ENCODE data around the gene ENTPD7. TPM values are rescaled to one million over a fixed set of nuclear protein-coding genes. Genes with fewer than 3 reads are reported as not detected.

ENTPD7 gene
- total RNA-seq, 4 donors from 2014 or later = 9.0 to 31.7 (median 16.5) TPM

DNA sequence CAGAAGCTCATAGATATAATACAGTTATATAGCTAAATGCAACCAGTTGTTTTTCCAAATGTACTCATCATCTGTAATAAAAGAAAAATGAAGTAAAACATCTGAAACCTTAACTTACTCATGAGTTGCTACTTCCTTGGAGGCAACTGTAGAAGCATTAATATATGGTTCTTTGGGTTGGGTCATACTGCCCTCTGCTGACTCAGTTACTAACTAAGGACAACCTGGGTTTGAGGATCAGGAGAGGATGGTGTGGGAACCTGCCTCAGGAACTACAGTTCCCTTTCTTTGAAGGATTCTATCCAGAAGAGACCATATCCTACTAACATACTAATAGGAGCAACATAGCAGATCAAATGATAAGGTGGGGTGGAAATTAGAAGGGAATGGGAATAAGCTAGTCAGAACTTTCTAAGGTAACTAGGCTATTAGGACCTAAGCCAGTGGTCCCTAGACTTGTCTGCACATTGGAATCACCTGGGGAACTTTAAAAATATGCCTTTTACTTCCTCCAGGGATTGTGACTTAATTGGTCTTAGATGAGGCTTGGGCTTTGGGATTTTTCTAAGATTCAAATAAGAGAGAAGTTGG is 51.9 kb downstream of the ENTPD7 start:
- Histone ChIP-seq H3K4me3 (no peak overlapping the region), H3K9me3 (no peaks in the 10 kb centered on the region), H3K27me3 (no peaks in the 10 kb centered on the region), H3K36me3 (peaks cover 4 to 65% (median 12%) of the 10 kb centered on the region in 3 donors), H3K4me1 (peaks cover 2 to 34% (median 22%) of the 10 kb centered on the region in 3 donors), H3K27ac (peak overlapping the region in 2 of 4 donors; percentile 10 to 91)
- TF ChIP-seq POLR2A (IDR thresholded peaks at IDR 0.05) = no peak
- TF ChIP-seq, protein P1, sequence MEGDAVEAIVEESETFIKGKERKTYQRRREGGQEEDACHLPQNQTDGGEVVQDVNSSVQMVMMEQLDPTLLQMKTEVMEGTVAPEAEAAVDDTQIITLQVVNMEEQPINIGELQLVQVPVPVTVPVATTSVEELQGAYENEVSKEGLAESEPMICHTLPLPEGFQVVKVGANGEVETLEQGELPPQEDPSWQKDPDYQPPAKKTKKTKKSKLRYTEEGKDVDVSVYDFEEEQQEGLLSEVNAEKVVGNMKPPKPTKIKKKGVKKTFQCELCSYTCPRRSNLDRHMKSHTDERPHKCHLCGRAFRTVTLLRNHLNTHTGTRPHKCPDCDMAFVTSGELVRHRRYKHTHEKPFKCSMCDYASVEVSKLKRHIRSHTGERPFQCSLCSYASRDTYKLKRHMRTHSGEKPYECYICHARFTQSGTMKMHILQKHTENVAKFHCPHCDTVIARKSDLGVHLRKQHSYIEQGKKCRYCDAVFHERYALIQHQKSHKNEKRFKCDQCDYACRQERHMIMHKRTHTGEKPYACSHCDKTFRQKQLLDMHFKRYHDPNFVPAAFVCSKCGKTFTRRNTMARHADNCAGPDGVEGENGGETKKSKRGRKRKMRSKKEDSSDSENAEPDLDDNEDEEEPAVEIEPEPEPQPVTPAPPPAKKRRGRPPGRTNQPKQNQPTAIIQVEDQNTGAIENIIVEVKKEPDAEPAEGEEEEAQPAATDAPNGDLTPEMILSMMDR (IDR thresholded peaks at IDR 0.05) = peak in 5 of 6 experiments; percentile 41 to 57 (median 56)
- intact Hi-C loops (cut with DNase I) = loop anchor here (10.0 kb wide), 2 partner anchors 96 to 156 kb away; no protein-coding TSS in a partner anchor
- DNase-seq = no peak

DNA sequence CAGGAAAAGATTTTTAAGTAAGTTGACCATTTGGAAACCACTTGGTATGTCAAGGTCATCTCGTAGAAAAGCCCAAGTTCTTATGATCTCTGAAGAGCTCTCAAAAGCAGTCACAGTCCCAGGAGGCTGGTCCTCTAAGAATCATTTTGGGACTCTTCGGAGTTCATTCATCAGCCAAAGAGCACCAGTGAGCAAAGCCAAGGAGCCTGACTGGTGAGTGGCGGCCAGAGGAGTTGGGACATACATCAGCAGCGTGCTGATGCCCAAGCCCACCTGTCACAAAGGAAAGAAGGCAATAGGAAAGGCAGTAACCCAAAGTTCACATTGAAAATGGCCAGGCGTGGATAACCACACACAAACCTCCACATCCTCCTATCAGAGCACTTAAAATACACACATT is 55.1 kb downstream of the ENTPD7 start:
- no peaks in the 10 kb centered on the region for H3K9me3 ChIP-seq
- no peak overlapping the region for H3K4me3 ChIP-seq
- H3K27ac ChIP-seq = no peak overlapping the region
- DNase-seq = no peak
- peaks cover 8 to 80% (median 28%) of the 10 kb centered on the region in 3 donors for H3K36me3 ChIP-seq
- no peaks in the 10 kb centered on the region for H3K27me3 ChIP-seq
- TF ChIP-seq, protein P1 (IDR thresholded peaks at IDR 0.05) = no peak
- TF ChIP-seq POLR2A (IDR thresholded peaks at IDR 0.05) = no peak
- intact Hi-C loops (cut with DNase I) = loop anchor here (10.0 kb wide), 2 partner anchors 100 to 160 kb away; no protein-coding TSS in a partner anchor
- H3K4me1 ChIP-seq = peaks cover 0 to 17% (median 9%) of the 10 kb centered on the region in 3 donors
- 85 to 94% methylated on average over 5 of the region's 5 CpGs for WGBS, 2 donors

DNA sequence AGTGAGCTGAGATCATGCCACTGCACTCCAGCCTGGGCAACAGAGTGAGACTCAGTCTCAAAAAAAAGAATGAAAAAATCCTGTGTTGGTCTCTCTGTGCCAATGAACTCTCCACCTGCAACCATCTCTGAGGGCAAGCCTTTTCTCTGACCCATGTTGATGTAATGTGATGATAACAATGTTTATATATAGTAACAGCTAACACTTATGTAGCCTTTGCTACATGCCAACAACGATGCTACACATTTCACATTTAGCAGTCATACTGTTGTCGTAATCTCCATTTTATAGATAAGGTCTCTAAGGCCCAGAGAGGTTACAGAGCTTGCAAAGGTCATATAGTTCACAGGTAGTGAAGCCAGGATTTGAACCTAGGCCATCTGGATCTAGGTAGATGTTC is 61.1 kb downstream of the ENTPD7 start:
- peaks cover 18 to 100% (median 35%) of the 10 kb centered on the region in 3 donors for H3K36me3 ChIP-seq
- H3K27ac ChIP-seq = no peak overlapping the region
- H3K4me1 ChIP-seq = peaks cover 0 to under 1% (median 0%) of the 10 kb centered on the region in 3 donors
- intact Hi-C loops (cut with DNase I) = no loop called here
- DNase-seq = no peak
- no peak overlapping the region for H3K4me3 ChIP-seq
- no peaks in the 10 kb centered on the region for H3K9me3 ChIP-seq
- 83 to 95% methylated on average over 2 of the region's 2 CpGs for WGBS, 2 donors
- TF ChIP-seq, protein P1 (IDR thresholded peaks at IDR 0.05) = no peak
- TF ChIP-seq POLR2A (IDR thresholded peaks at IDR 0.05) = no peak
- no peaks in the 10 kb centered on the region for H3K27me3 ChIP-seq

DNA sequence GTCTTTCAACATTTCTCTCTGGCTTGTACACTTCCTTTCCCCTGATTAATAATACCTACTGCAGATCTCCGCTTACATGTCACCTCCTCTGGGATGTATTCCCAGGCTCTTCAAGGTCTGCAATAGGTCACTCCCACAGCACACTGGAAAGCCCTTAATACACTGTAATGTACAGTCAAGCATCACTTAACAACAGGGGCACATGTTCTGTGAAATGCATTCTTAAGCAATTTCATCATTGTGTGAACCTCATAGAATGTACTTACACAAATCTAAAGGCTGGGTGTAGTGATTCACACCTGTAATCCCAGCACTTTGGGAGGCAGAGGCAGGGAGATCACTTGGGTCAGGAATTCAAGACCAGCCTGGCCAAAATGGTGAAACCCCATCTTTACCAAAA is 70.7 kb downstream of the ENTPD7 start:
- TF ChIP-seq POLR2A (IDR thresholded peaks at IDR 0.05) = no peak
- TF ChIP-seq, protein P1 (IDR thresholded peaks at IDR 0.05) = no peak
- DNase-seq = no peak
- peaks cover 0 to 41% (median 6%) of the 10 kb centered on the region in 3 donors for H3K36me3 ChIP-seq
- H3K9me3 ChIP-seq = no peaks in the 10 kb centered on the region
- 93 to 94% methylated on average over 1 of the region's 1 CpG for WGBS, 2 donors
- H3K4me1 ChIP-seq = peaks cover 15 to 83% (median 27%) of the 10 kb centered on the region in 3 donors
- intact Hi-C loops (cut with DNase I) = no loop called here
- no peak overlapping the region for H3K4me3 ChIP-seq
- peak overlapping the region in 2 of 4 donors; percentile 44 to 97 for H3K27ac ChIP-seq
- H3K27me3 ChIP-seq = no peaks in the 10 kb centered on the region

DNA sequence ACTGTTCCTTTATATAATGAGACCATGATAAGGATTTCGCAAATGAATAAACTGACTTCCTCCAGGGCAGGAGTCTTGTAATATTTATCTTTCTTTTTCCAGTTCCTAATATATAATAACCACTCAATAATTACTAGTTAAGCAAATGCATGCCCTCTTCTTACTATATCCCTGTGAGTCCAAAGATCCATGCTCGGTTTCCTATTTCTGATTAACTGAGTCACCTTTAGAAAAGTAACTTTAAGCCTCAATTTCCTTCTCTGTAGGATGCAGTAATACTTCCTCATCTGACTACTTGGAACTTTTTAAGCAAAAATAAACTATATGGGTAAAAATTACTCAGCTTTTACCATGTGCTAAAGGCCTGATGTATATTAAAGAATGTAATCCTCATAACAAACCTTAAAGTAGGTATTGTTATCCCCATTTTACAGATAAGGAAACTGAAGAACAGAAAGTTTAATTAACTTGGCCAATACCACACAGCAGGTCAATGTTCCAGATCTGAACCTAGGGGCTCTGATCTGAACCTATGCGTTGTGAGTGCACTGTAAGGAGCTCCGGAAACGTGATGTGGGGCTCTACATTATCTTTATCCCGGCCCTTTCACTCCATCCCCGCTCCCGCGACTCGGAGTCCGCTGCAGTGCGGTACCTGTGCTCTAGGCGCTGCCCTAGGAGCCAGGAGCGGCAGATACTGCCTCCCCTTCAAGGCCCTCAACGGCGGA is 72.2 kb downstream of the ENTPD7 start:
- no peaks in the 10 kb centered on the region for H3K9me3 ChIP-seq
- DNase-seq = no peak
- H3K27me3 ChIP-seq = no peaks in the 10 kb centered on the region
- H3K36me3 ChIP-seq = peaks cover 0 to 33% (median 6%) of the 10 kb centered on the region in 3 donors
- 2 to 5% methylated on average over 14 of the region's 16 CpGs for WGBS, 2 donors
- peaks cover 20 to 76% (median 27%) of the 10 kb centered on the region in 3 donors for H3K4me1 ChIP-seq
- H3K4me3 ChIP-seq = peak overlapping the region; percentile 70 to 96 (median 86)
- H3K27ac ChIP-seq = peak overlapping the region; percentile 93 to 97 (median 96)
- intact Hi-C loops (cut with DNase I) = no loop called here
- TF ChIP-seq, protein P1 (IDR thresholded peaks at IDR 0.05) = peak in 1 of 6 experiments; percentile 35
- no peak for TF ChIP-seq POLR2A (IDR thresholded peaks at IDR 0.05)
